HEK293T (cell line): ENCODE results near the gene OR52K2.

Experiments used
- CTCF ChIA-PET: fragments of 350-600 bp; formaldehyde crosslinking; extraction: SDS; loops from one replicate; lab custom pipeline; 2021; ENCODE audit warnings: antibody characterized with exemption, inconsistent platforms; lab: Yijun Ruan, JAX
- POLR2A ChIA-PET: fragments of 350-600 bp; formaldehyde crosslinking; extraction: SDS; loops from one replicate; lab custom pipeline; 2020; ENCODE audit warnings: antibody characterized with exemption, inconsistent platforms; lab: Yijun Ruan, JAX
- DNase-seq: peaks from one replicate; pipeline ENCODE4 v3.0.0; 2012; ENCODE audit warnings: mixed read lengths; ENCODE audit errors: extremely low spot score
- ARNT ChIP-seq: fragments of 450-650 bp; IDR thresholded peaks from 2 replicates; pipeline ENCODE4 v1.6.1; 2017; ENCODE audit warnings: mild to moderate bottlenecking
- BHLHE40 ChIP-seq: fragments of 450-650 bp; IDR thresholded peaks from 2 replicates; pipeline ENCODE4 v1.6.1; 2016; ENCODE audit warnings: mild to moderate bottlenecking, moderate library complexity, borderline replicate concordance
- CTBP1 ChIP-seq: fragments of 450-650 bp; IDR thresholded peaks from 2 replicates; pipeline ENCODE4 v1.6.1; 2016; ENCODE audit warnings: borderline replicate concordance
- ELF4 ChIP-seq: fragments of 450-650 bp; IDR thresholded peaks from 2 replicates; pipeline ENCODE4 v1.6.1; 2017; ENCODE audit warnings: antibody characterized with exemption
- FOXA1 ChIP-seq: fragments of 450-650 bp; IDR thresholded peaks from 2 replicates; pipeline ENCODE4 v1.6.1; 2016; ENCODE audit warnings: mild to moderate bottlenecking
- FOXK2 ChIP-seq: fragments of 450-650 bp; IDR thresholded peaks from 2 replicates; pipeline ENCODE4 v1.6.1; 2016; ENCODE audit warnings: mild to moderate bottlenecking
- FOXM1 ChIP-seq: fragments of 450-650 bp; IDR thresholded peaks from 2 replicates; pipeline ENCODE4 v1.6.1; 2017; ENCODE audit warnings: mild to moderate bottlenecking, borderline replicate concordance
- HDGF ChIP-seq: fragments of 450-650 bp; IDR thresholded peaks from 2 replicates; pipeline ENCODE4 v1.6.1; 2017; ENCODE audit warnings: antibody characterized with exemption, borderline replicate concordance
- L3MBTL2 ChIP-seq: fragments of 450-650 bp; conservative IDR thresholded peaks from 2 replicates; pipeline ENCODE4 v1.6.1; 2016; ENCODE audit warnings: mild to moderate bottlenecking
- LEF1 ChIP-seq: fragments of 450-650 bp; IDR thresholded peaks from 2 replicates; pipeline ENCODE4 v1.6.1; 2017; ENCODE audit warnings: mild to moderate bottlenecking, borderline replicate concordance
- NFRKB ChIP-seq: fragments of 450-650 bp; IDR thresholded peaks from 2 replicates; pipeline ENCODE4 v1.6.1; 2016; ENCODE audit warnings: mild to moderate bottlenecking, moderate library complexity
- PKNOX1 ChIP-seq: fragments of 450-650 bp; IDR thresholded peaks from 2 replicates; pipeline ENCODE4 v1.6.1; 2016
- SP1 ChIP-seq: fragments of 450-650 bp; IDR thresholded peaks from 2 replicates; pipeline ENCODE4 v1.6.1; 2017
- SUZ12 ChIP-seq: fragments of 450-650 bp; IDR thresholded peaks from 2 replicates; pipeline ENCODE4 v1.6.1; 2016; ENCODE audit warnings: mild to moderate bottlenecking
- TARDBP ChIP-seq: fragments of 450-650 bp; IDR thresholded peaks from 2 replicates; pipeline ENCODE4 v1.6.1; 2016
- ZNF384 ChIP-seq: fragments of 450-650 bp; IDR thresholded peaks from 2 replicates; pipeline ENCODE4 v1.6.1; 2016

Gene OR52K2

GRCh38 chr11:4466871-4467442, 17.9 kb downstream of the OR52K2 start:
- POLR2A ChIA-PET = no interaction called here
- TF ChIP-seq LEF1 = no peak
- CTCF ChIA-PET = no interaction called here
- DNase-seq = no peak

- no peak for DNase-seq
- POLR2A ChIA-PET = no interaction called here
- CTCF ChIA-PET = no interaction called here
- TF ChIP-seq PKNOX1 (no peak), L3MBTL2 (no peak), FOXA1 (no peak), SP1 (no peak), ZNF384 (no peak), SUZ12 (no peak), HDGF (no peak), NFRKB (no peak)
Observed at GRCh38 chr11:4467811-4468606, 18.9 kb downstream of the OR52K2 start.

- ChIA-PET CTCF (no interaction called here), POLR2A (no interaction called here)
- no peak for DNase-seq
- TF ChIP-seq TARDBP (no peak), FOXA1 (no peak), L3MBTL2 (no peak), FOXM1 (no peak), ARNT (no peak), SUZ12 (no peak), NFRKB (no peak), HDGF (no peak), LEF1 (no peak), FOXK2 (no peak), CTBP1 (no peak), ZNF384 (no peak), BHLHE40 (no peak), PKNOX1 (no peak), SP1 (no peak), ELF4 (no peak)
Observed at GRCh38 chr11:4479644-4480043, 30.5 kb downstream of the OR52K2 start.

GRCh38 chr11:4480577-4481239, 31.6 kb downstream of the OR52K2 start:
- POLR2A ChIA-PET = no interaction called here
- no peak for DNase-seq
- CTCF ChIA-PET = no interaction called here
- TF ChIP-seq BHLHE40 = no peak
- TF ChIP-seq TARDBP = no peak
- no peak for TF ChIP-seq FOXA1
- TF ChIP-seq PKNOX1 = no peak
- no peak for TF ChIP-seq FOXK2
- no peak for TF ChIP-seq NFRKB
- TF ChIP-seq LEF1 = no peak
- no peak for TF ChIP-seq ZNF384
- TF ChIP-seq SP1 = no peak
- TF ChIP-seq ARNT = no peak
- no peak for TF ChIP-seq ELF4
- TF ChIP-seq HDGF = no peak
- no peak for TF ChIP-seq SUZ12
- no peak for TF ChIP-seq L3MBTL2
- no peak for TF ChIP-seq CTBP1
- TF ChIP-seq FOXM1 = no peak

GRCh38 chr11:4481240-4481582, 32.1 kb downstream of the OR52K2 start:
- POLR2A ChIA-PET = no interaction called here
- TF ChIP-seq ZNF384 (no peak), PKNOX1 (no peak), SUZ12 (no peak), BHLHE40 (no peak), NFRKB (no peak), SP1 (no peak), FOXK2 (no peak), L3MBTL2 (no peak), HDGF (no peak), FOXM1 (no peak), FOXA1 (no peak), ELF4 (no peak), ARNT (no peak), CTBP1 (no peak), TARDBP (no peak), LEF1 (no peak)
- no peak for DNase-seq
- CTCF ChIA-PET = no interaction called here
